WTC11 (cell line): ENCODE measurements around the gene TBX2.

Experiments
- CTCF ChIP-seq: fragments of 200-600 bp; IDR thresholded peaks from 2 replicates; pipeline ENCODE4 v1.8.0; 2022; ENCODE audit warnings: antibody characterized with exemption
- GABPB1 ChIP-seq: sonication (generic); formaldehyde crosslinking; IDR thresholded peaks from 2 replicates; pipeline ENCODE4 v1.8.1; 2023; ENCODE audit warnings: mild to moderate bottlenecking, missing genetic modification reagents
- TEAD1 ChIP-seq: sonication (generic); formaldehyde crosslinking; IDR thresholded peaks from 2 replicates; pipeline ENCODE4 v1.8.0; 2022; ENCODE audit warnings: mild to moderate bottlenecking, missing genetic modification reagents
- ZBTB21 ChIP-seq: sonication (generic); formaldehyde crosslinking; IDR thresholded peaks from 2 replicates; pipeline ENCODE4 v1.8.1; 2023; ENCODE audit warnings: mild to moderate bottlenecking, missing genetic modification reagents, borderline replicate concordance
- TF ChIP-seq, protein P1 (sequence below): sonication (generic); formaldehyde crosslinking; IDR thresholded peaks from 2 replicates; pipeline ENCODE4 v1.8.0; 2022; ENCODE audit warnings: mild to moderate bottlenecking, missing genetic modification reagents

DNA sequence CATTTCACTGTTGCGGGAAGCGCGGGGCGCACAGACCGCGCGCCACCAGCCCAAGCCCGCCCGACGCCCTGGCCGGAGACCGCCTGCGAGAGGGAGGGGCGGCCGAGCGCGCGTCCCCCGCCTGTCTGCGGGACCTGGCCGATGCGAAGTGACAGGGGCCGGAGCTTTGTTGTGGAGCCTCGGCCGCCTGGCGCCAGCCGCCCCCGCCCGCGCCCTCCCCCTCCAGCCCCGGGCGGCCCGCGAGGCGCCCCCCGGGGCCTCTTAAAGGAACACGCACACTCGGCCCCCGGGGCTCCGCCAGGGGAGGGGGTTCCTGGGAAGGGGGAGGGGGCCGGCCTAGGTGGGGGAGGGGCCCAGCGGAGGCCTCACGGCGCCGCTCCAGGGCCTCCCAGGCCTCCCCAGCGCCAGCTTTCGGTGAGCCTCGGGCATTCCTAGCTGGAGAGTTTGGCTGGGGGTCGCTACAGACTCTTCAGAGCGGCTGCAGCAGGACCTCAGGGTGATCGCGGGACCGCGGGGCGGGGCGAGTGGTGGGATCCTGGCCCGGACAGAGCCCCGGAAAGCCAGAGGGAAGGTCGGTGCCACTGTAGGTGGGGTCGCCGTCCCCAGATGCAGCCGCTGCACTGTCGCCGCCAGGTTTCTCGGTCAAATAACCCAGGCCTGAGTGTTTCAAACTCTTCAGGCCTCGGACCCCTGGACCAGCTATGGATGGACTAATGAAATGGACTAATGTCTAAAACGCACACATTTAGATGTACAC lies 2.4 kb upstream of the TBX2 start:
- no peak for TF ChIP-seq CTCF
- TF ChIP-seq GABPB1 (CRISPR knock-in tag), result no peak
- no peak for TF ChIP-seq ZBTB21 (CRISPR knock-in tag)
- no peak for TF ChIP-seq TEAD1
- TF ChIP-seq, protein P1, sequence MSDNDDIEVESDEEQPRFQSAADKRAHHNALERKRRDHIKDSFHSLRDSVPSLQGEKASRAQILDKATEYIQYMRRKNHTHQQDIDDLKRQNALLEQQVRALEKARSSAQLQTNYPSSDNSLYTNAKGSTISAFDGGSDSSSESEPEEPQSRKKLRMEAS, result no peak
